Activated CD8-positive, alpha-beta memory T cell treated with anti-CD3 and anti-CD28 coated beads for 1 hour (primary cell): ENCODE results near the gene SRPRA.
"Not testable (repeated sequence)": the region's sequence is repeated elsewhere in the genome, so short reads cannot be mapped to it uniquely, and the experiment has no call there.

ENCODE experiments used
- DNase-seq, 2 donors: peaks; one replicate each; pipeline ENCODE4 v3.0.0-alpha.2; 2020; ENCODE audit warnings: low read depth in 1 of 2; ENCODE audit errors: extremely low read depth in 1 of 2

SRPRA gene, protein sequence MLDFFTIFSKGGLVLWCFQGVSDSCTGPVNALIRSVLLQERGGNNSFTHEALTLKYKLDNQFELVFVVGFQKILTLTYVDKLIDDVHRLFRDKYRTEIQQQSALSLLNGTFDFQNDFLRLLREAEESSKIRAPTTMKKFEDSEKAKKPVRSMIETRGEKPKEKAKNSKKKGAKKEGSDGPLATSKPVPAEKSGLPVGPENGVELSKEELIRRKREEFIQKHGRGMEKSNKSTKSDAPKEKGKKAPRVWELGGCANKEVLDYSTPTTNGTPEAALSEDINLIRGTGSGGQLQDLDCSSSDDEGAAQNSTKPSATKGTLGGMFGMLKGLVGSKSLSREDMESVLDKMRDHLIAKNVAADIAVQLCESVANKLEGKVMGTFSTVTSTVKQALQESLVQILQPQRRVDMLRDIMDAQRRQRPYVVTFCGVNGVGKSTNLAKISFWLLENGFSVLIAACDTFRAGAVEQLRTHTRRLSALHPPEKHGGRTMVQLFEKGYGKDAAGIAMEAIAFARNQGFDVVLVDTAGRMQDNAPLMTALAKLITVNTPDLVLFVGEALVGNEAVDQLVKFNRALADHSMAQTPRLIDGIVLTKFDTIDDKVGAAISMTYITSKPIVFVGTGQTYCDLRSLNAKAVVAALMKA

DNA sequence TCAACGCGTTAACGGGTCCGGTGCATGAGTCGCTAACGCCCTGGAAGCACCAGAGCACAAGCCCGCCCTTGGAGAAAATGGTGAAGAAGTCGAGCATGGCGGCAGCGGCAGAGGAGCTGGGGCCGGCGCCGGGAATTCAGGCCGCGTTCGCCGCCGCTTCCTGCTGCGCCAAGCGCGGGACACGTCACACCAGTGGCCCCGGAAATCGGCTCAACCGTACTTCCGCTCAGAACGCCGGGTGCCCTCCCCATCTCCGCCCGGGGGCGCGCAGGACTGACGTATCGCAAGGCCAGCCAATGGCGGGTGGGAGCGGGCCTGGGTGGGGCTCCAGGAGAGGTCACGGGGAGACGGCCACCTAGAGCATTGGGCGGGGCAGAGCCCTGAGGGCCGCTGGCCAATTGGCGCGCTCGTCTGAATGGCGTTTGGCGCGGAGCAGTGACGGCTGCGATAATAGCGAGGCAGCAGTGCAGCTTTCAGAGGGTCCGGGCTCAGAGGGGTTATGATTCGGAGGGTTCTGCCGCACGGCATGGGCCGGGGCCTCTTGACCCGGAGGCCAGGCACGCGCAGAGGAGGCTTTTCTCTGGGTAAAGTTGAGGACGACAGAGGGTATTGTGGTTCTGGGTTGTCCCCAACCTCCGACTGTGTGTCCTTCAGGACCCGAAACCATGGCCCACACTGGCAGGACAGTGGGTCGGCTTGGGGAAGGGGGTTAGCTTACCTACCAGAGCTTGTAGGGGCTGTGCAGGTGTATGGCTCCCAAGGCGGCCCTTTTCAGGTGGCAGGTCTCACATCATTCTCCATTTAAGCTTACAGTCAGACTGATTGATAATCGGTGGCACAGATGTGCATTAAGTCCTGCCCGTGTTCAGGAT is at the start of gene SRPRA, which contains the start of gene FOXRED1:
TSS of gene SRPRA (minus strand) at position 188 of the 872 bp plus-strand sequence. CDS start at position 97, 91 bp downstream.
TSS of gene FOXRED1 (plus strand) at position 447 of the 872 bp plus-strand sequence. CDS start at position 500, 53 bp downstream.
- DNase-seq: peak; percentile 99 to 100

DNA sequence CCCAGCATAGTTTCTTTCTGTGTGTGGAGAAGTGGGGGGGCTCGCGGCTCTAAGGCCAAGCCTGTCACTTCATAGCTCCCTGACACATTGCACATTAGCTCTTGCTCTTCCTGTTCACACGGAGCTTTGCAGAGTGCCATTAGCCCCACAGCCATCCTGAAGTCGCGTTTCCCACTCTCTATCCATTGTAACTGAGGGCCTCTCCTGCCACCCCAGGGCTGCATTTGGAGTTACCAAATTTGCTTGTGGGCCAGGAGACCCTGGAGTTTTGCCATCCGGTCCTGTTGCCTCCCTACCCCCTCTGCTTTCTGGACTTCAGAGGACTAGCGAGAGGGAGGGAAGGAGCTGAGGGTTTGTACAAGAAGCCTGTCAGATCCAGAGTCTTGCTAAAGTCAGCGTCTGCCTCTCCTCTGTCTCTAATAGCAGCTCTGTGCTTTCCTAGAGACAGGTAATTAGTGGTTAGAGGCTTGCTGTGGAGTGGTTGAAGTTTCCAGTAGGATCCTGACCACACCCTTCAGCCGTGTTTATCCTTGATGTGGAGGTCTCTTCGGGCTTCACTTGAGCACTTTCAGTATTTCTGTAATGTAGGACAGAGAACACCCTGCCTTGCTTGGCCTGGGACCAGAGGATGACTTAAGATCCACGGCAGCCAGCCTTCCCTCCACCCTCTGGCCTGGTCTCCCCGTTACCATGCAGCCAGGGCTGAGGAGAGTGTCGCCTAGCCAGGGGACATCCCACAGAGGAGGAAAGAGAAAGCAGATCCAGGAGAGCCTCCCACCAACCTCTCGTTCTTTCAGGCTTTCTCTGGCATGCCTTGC is 49.3 kb upstream of the SRPRA start:
- no peak for DNase-seq

DNA sequence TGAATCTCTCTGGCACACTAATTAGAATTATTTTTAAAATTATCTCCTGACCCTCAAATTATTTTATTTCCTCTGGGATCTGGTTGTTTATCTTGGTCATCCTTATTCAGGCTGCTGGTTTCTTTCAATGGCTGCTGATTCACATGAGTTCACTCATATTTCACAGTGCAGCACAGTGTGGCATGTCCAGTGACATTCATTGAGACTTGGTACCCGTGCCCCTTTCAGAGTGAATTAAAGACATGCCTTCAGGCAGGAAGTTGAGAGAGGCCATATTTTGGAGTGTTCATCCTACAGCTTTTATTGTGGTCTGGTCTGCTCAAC is 48.7 kb upstream of the SRPRA start:
- no peak for DNase-seq

DNA sequence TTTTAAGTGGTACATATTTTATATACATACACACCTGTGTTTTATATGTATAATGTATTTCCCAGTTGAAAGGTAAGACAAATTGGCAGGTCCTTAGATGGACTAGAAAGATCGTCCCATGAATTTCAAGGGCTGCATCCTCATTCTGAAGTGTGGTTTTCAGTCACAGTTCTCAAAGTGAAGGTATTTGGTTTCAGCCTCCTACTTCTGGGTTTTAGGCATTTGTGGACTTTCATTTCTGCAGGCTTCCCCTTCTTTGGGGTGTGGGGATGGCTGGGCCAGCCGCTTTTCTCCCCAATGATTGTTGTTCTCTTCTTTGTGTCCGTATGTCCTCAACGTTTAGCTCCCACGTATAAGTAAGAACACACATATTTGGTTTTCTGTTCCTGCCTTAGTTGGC is 45.1 kb upstream of the SRPRA start:
- no peak for DNase-seq

DNA sequence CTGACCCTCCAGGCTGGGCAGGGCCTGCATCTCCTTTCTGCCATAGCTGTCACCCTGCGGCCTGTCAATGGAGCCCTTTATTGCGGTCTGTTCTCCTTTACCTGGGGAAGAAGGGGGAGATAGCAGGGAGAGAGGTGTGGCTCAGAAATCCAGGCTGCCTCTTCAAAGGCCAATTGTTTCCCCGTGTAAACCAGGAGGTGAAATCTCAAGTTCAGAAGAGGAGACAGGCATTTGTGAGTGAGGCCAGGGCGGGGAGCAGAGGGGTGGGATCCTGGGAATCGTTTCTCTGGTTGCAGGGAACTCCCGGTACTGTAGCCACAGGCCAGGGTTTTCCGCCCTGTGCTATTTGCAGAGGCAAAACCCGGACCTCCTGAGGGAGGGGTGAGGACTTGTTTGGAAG is 44.3 kb upstream of the SRPRA start:
- no peak for DNase-seq

DNA sequence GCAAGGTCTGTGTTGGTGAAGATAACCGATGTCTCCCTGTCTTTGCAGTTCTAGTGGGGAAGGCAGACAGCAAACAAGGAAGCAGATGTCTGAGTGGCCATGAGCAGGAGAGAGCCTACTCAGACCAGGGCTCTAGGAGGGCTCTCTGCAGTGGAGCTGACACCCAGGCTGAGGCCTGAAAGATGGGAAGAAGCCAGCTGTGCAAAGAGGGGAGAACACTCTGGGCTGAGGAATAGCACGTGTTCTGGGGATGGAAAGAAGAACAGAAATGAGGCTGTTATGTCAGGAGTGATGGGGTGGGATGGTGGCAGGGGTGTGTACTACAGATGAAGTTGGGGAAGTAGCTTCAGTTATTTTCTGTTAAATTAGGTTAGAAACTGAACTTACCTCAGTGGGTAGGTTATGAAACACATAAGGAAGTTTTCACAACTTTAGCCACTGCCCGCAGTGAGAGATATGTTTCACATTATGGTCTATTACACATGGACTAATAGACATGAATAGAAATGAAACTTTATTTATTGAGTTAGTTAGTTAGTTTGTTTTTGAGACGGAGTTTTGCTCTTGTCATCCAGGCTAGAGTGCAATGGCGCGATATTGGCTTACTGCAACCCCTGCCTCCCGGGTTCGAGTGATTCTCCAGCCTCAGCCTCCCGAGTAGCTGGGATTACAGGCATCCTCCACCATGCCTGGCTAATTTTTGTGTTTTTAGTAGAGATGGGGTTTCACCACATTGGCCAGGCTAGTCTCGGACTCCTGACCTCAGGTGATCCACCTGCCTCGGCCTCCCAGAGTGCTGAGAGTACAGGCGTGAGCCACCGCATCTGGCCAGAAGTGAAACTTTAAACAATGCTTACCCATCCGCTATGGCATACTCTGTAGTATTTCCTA is 43.0 kb upstream of the SRPRA start:
- DNase-seq: no peak

DNA sequence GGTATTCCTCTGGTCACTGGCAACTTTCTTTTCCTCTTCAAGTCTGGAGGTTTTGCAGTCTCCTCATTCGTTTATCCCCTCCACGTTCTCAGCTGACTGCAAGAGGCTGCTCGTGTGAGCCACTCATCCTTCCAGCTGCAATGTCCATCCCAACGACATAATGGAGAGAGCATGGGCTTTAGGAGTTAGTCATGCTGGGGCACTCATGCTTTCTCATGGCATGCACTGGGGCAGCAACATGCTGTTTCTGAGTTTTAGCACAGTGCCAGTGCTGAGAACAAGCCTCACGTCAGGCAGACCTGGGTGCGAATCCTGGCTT is 42.3 kb upstream of the SRPRA start:
- DNase-seq: no peak

DNA sequence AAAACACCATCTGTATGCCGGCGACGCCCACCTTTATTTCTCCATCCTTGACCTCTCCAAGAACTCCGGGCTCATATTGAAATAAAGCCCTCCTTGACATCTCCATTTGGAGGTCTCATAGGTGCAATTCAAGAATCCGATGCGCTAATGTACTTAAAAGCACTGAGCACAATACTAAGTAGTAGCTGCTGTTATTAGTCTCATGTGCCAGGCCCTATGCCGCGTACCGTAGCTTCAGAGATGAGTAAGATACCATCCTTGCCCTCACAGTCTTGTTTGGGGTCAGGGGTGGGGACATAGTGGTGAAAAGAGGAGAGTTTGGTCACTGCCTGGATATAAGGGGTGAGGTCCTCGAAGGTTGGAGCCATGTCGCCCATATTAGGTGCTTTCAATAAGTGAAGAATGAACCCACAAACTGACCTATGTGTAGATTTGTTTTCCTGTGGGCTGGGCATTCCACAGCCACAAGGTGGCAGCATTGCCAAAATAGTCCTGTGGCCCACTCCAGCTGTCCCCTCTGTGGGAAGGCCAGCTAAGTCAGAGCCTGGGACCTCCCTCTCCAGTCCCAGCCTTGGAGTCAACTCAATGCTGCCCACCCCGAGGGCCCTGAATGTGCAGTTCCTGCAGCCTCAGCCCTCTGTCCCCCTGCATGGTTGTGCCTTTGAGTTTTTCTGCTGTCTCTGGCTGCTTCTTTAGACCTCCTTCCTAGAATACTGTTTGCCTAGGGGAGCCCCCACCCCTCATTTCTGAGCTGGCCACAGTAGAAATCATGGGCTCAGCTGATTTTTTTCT is 41.7 kb upstream of the SRPRA start:
- DNase-seq: peak in 1 of 2 donors; percentile 34

DNA sequence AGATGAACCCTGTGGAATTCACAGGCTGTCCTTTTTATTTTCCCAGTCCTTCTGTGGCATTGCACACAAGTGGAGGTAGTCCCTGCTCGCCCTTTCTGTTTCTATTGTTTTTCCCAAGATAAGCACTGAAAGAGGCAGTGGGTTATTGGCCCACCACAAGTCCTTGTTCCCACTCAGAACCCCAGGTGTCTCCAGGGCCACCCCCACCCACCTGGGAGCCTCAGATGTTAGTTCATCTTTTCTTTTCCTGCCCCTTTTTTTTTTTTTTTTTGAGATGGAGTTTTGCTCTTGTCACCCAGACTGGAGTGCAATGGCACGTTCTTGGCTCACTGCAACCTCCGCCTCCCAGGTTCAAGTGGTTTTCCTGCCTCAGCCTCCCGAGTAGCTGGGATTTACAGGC is 40.1 kb upstream of the SRPRA start:
- DNase-seq: not testable (repeated sequence)

DNA sequence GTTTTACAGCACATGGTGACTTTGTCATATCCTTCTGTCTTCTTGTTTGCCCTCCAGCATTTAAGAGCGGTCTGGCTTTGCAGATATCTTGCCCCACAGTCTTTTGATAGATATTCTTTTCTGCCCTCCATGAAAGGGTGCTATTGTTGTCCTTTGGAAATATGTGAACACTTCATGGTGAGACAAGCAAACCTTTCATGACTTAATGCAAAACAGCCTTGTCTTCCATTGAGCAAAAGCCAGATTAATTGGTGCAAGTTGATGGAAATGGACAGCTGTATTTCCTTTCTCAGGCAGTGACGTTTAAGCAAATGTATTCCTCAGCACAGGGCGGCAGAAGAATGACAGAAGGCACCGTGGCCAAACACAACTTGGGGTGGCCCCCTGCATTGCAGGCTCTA is 39.6 kb upstream of the SRPRA start:
- DNase-seq: no peak

DNA sequence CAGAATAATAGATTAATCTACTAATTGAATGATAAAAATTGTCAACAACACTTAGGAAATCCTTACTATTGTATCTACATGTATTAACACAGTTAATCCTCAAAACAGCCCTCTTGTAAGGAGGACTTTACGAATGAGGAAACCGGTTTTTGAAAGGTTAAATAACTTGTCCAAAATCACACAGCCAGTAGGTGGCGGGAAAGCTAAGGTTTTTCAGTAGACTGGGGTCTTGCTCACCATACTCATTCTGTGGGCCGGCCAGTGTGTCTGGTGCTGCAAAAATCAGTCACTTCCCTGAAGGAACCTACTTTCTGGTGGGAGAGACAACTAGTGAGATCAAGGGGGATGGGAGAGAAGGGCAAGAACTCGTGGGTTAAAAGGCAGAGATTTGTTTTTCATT is 39.0 kb upstream of the SRPRA start:
- DNase-seq: no peak

DNA sequence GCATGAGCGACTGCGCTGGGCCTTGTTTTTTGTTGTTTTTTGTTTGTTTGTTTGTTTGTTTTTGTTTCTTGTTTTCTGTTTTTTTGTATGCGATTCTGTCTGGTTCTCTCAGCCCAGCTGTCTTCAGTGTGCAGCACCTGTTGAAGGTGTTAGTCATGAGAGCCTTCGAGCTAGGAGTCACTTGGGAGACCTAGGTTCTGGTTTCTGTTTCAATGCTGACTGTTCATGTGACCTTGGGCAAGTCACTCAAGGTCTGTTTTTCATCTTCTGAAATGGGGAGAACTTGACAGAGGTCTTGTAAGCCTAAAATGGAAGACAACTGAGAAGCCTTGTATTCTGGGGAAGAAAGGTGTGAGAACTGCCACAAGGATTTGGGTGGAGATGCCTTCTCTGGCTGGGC is 37.0 kb upstream of the SRPRA start:
- DNase-seq: no peak

DNA sequence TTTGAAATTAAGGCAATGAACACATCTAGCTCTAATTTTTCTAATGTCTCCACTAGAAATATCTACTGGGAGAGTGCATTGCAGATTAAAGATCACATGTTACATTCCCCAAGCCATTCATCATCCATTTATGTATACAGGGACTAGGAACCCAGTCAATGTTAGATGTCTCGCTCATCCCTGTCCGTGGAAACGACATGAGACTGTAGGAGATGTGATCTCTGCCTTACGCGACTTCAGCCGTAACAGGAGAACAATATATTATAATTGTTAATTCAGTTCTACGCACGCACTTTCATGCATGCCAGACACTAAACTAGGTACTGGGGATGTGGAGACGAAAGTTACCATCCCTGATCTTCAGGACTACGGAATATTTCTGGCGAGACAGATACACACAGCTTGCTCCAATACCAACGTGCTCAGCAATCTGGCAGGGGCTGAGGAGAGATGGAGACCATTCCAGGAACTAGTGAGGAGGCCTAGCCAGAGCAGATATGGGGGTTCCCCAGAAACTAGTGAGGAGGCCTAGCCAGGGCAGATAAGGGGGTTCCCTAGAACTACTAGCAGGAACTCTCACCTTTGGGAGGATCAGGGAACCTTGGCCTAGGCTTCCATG is 35.9 kb upstream of the SRPRA start:
- no peak for DNase-seq

DNA sequence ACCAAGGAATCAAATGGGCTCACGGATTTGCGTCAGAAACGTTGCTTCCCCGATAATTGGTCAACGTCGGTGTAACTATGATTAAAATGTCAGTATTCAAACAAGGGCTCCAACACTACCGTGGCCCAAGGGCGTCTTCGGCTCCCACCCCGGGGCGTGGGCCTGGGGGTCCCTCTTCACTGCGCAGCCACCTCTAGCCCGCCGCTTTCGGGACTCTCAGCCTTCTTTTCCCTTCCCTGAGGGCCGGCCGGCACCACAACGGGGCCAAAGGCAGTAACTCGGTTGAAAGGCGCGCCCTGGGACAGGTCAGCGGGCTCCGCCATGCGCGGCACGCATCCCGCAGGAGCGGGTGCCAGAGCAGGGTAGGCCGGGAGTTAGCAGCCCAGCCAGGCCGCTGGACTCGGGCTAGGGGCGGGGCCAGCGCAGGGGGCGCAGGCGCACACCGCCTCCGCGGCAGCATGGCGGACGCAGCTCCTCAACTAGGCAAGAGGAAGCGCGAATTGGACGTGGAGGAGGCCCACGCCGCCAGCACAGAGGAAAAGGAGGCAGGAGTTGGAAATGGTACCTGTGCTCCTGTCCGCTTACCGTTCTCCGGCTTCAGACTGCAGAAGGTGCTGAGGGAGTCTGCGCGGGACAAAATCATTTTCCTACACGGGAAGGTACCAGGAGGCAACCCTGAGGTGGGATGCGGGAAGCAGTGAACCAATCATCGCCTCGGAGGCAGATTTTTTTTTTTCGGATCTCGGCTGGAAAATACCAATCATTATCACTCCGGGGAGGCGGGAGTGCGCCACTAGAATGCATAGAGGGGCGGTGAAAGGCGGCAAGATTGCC is 35.1 kb upstream of the SRPRA start, which contains the start of gene DCPS:
TSS of gene DCPS (plus strand) at position 438 of the 834 bp plus-strand sequence. CDS start at position 459, 21 bp downstream.
- DNase-seq: peak; percentile 45 to 74

DNA sequence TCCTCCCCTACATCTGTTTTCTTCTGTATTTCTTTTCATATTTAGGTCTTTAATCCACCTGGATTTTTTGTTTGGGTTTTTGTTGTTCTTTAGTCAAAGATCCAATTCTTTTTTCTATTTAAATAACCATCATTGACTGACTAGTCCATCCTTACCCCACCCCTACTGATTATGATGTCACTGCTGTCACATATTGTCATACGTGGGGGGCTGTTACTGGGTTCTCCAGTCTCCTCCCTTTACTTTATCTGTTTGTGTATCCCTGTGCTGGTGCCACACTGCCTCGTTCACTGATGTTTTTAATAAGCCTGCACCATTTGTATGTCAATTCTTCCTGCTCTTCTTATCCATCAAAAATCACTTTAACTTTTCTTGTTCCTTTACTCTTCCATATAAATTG is 28.3 kb upstream of the SRPRA start:
- no peak for DNase-seq

DNA sequence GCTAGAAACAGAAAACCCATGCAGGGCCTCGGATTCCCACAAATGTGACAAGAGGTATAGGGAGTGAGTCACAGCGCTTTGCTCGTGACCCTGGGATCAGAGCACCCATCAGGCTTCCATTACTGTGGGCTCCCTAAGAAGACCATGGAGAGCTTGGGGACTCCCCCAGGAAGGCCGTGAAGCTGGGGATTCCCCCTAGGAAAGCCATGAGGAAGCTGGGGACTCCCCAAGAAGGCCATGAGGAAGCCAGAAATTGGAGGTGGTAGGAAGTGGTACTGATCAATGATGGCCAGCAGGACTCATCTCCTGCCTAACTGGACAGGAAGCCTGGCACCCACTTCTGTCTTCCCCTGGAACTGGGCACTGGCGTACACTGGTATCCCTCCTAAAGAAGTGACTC is 25.0 kb upstream of the SRPRA start:
- no peak for DNase-seq

DNA sequence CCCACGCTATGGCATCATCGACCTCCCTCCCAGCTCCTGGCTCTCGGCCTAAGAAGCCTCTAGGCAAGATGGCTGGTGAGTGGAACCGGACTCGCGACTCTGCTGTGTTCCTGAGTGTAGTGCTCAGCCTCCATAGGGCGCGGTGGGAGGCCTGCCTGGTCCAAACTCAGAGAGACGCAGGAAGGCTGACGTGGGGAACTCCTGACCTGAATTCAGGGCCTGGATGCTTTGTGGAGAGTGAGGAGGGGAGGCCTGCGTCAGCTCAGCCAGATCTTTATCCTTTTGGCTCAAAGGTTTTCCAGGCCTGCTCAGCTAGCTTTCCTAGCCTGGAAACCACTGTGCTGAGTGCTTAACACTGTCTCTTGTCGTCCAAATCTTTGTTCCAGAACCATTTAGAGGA is 22.2 kb upstream of the SRPRA start:
- no peak for DNase-seq

DNA sequence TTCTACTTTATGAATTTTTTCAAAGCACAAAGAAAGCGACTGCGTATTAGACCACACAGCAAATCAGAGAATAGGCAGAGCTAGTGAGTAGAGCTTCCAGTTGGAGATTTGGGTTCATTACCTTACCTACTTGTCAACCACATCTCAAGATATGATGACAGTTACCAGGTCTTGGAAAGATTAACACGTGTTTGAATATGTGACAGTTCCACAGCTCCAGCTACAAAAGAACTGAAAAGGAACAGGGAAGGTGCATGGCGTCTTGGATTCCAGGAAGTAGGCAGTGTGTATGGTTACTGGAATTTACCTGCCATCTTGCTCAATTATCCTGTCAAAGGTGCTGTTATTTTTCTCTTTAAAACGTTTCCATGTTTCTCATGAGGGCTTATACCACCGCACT is 19.5 kb upstream of the SRPRA start:
- DNase-seq: no peak
